Adrenal gland (tissue), 12 donors: ENCODE measurements around the gene WFDC11. TPM values are rescaled to one million over a fixed set of nuclear protein-coding genes. Genes with fewer than 3 reads are reported as not detected.

Source experiments
- DNase-seq, 7 donors: peaks; one replicate each; pipeline ENCODE4 v3.0.0-alpha.2; 2019 to 2020
- H3K27ac ChIP-seq, 5 donors: fragments of 200-600 bp; sonication (generic) in 4 of 5; 1 replicate in 3 of 5; 2 replicates in 2 of 5; pipeline versions ENCODE4 v1.5.1 to v1.8.0; 2016 to 2020; ENCODE audit warnings: mild to moderate bottlenecking in 1 of 5
- H3K27me3 ChIP-seq: fragments of 200-600 bp; 2 replicates; pipeline ENCODE4 v1.8.0; 2021
- H3K36me3 ChIP-seq, 2 donors: fragments of 200-600 bp; replicated peaks in 1 of 2; 1 replicate in 1 of 2; 2 replicates in 1 of 2; pipeline versions ENCODE4 v1.5.1 to v1.8.0; 2018 to 2022
- H3K4me1 ChIP-seq, 2 donors: fragments of 200-600 bp; replicated peaks in 1 of 2; 1 replicate in 1 of 2; 2 replicates in 1 of 2; pipeline versions ENCODE4 v1.5.1 to v1.8.0; 2018 to 2021
- H3K4me3 ChIP-seq, 4 donors: fragments of 200-600 bp; sonication (generic) in 3 of 4; one replicate each; pipeline ENCODE4 v1.5.1; 2016 to 2018
- H3K9me3 ChIP-seq, 3 donors: fragments of 200-600 bp; sonication (generic) in 1 of 3; replicated peaks in 1 of 3; 1 replicate in 2 of 3; 2 replicates in 1 of 3; pipeline versions ENCODE4 v1.5.1 to v1.8.0; 2016 to 2021
- POLR2A ChIP-seq, 2 donors: fragments of 450-650 bp; IDR thresholded peaks; one replicate each; pipeline ENCODE4 v1.6.1; 2017; ENCODE audit warnings: antibody characterized with exemption in 2 of 2, mild to moderate bottlenecking in 2 of 2, moderate library complexity in 1 of 2
- WGBS, 4 donors: extraction: QIAGEN DNeasy Blood & Tissue Kit in 2 of 4; methylation state at CpG; one replicate each; pipeline versions ENCODE4 v1.1.5 to v1.1.7; 2013 to 2017; 5-methylcytosine and 5-hydroxymethylcytosine counted together
- intact Hi-C, 2 donors: fragments of 100-400 bp; cut with DNase I; formaldehyde crosslinking; loops; one replicate each; pipeline versions ENCODE4 v1.14.1 to v1.15.0; 2022 to 2023
- microRNA-seq, 3 donors: library from miRNA; unstranded; fragments of <30 nt; microRNA quantifications; one replicate each; pipeline ENCODE4, GENCODE V29; 2017 to 2020
- polyA plus RNA-seq, 3 donors: library from polyadenylated mRNA; stranded (reverse); fragments of 200-250 nt in 2 of 3; fragments of 350-450 nt in 1 of 3; fragmentation: Illumina TruSeq in 1 of 3; extraction: RNeasy Lipid Tissue Mini Kit (QIAGEN cat#74804) in 1 of 3; gene quantifications; one replicate each; pipeline ENCODE4 v1.2.3, GENCODE V29; 2013 to 2014
- small RNA-seq, 2 donors: library from RNA; depleted of rRNA; stranded (forward); fragments of <200 nt; gene quantifications; one replicate each; pipeline ENCODE3, GENCODE V24; 2016
- total RNA-seq, 9 donors: library from RNA; depleted of rRNA in 4 of 9; stranded (reverse); fragments of >200 nt in 4 of 9; fragments of 120-200 nt in 1 of 9; fragmentation: NEBNext Ultra II Directional in 1 of 9; extraction: Animal tissue kit (Norgen Biotek cat#: 25700) in 1 of 9; gene quantifications; one replicate each; pipeline versions ENCODE4 v1.1.0 to v1.2.4, GENCODE V29; 2013 to 2023
- TF ChIP-seq, protein P1 (sequence below), 6 experiments: fragments of 450-650 bp in 4 of 6; fragments of 200-600 bp in 2 of 6; sonication (generic) in 1 of 6; IDR thresholded peaks; 1 replicate in 5 of 6; 2 replicates in 1 of 6; pipeline versions ENCODE4 v1.5.1 to v1.8.0; 2016 to 2021; ENCODE audit warnings: antibody characterized with exemption in 6 of 6, mild to moderate bottlenecking in 2 of 6, moderate library complexity in 1 of 6
- donor health status: healthy with polysubstance abuse.
- donor health status: Bipolar disorder and iron deficiency.
- donor health status: DM: yes; HTN: yes; CAD: no.
- donor health status: DM: no; HTN: no; CAD: no.
- donor health status: DM: no; HTN: no; CAD: no.
- donor health status: DM: yes; HTN: yes; CAD: no.

WFDC11 gene
- total and polyA plus RNA-seq, 12 donors = not detected

DNA sequence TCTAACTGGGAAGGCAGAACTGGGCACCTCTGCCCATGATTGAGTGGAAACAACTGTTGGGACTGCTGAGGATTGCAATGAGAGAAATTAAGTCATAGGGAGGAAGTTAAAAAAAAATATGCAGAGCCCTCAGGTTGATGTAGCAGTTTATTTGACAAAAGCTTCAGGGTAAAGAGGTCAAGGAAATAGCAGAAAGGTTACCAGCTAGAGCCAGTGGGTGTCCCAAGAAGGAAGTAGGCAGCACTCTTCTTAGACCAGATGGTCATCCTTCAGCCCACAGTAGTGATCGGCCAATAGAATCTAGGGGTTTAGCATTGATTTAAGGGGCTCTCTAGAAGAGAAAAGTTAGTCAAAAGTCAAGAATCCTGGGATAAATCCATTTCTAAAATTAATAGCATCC lies 62.2 kb downstream of the WFDC11 start:
- no peak for TF ChIP-seq POLR2A (IDR thresholded peaks at IDR 0.05)
- TF ChIP-seq, protein P1, sequence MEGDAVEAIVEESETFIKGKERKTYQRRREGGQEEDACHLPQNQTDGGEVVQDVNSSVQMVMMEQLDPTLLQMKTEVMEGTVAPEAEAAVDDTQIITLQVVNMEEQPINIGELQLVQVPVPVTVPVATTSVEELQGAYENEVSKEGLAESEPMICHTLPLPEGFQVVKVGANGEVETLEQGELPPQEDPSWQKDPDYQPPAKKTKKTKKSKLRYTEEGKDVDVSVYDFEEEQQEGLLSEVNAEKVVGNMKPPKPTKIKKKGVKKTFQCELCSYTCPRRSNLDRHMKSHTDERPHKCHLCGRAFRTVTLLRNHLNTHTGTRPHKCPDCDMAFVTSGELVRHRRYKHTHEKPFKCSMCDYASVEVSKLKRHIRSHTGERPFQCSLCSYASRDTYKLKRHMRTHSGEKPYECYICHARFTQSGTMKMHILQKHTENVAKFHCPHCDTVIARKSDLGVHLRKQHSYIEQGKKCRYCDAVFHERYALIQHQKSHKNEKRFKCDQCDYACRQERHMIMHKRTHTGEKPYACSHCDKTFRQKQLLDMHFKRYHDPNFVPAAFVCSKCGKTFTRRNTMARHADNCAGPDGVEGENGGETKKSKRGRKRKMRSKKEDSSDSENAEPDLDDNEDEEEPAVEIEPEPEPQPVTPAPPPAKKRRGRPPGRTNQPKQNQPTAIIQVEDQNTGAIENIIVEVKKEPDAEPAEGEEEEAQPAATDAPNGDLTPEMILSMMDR (IDR thresholded peaks at IDR 0.05) = no peak
- Histone ChIP-seq H3K9me3 (no peaks in the 10 kb centered on the region), H3K4me1 (no peaks in the 10 kb centered on the region), H3K27me3 (no peaks in the 10 kb centered on the region), H3K4me3 (no peak overlapping the region), H3K36me3 (no peaks in the 10 kb centered on the region), H3K27ac (no peak overlapping the region)
- DNase-seq = no peak
- 64 to 84% (median 76%) methylated on average over 1 of the region's 1 CpG for WGBS, 4 donors
- intact Hi-C loops = no loop called here

Small RNA genes lying within 50 kb of the gene (microRNA-seq; reads per million reads assigned to microRNA genes)
- 0 to 1.3 (median 0.28) reads per million in 3 donors for gene MIR3617

Small RNA genes lying within 50 kb of the gene (small RNA-seq; reads per million reads assigned to genes)
- gene MIR3617 = 0 reads per million in 2 donors

Other genes starting within 250 kb of the WFDC11 start
- gene WFDC2, start 200.5 kb downstream of the WFDC11 start, total RNA-seq = under 1 TPM in 2 of 9 donors, not detected in 7; 0.33 to 0.42 TPM
- gene WFDC2, start 200.5 kb downstream of the WFDC11 start, polyA plus RNA-seq = 1 to 10 TPM in 2 of 3 donors, under 1 TPM in 1; 0.37 to 1.9 (median 1.6) TPM
- gene SPINT3, start 154.6 kb downstream of the WFDC11 start, total RNA-seq = not detected
- not detected for gene SPINT3, start 154.6 kb downstream of the WFDC11 start, polyA plus RNA-seq
- gene WFDC6, start 130.8 kb downstream of the WFDC11 start, total RNA-seq = not detected
- gene WFDC6, start 130.8 kb downstream of the WFDC11 start, polyA plus RNA-seq = not detected
- gene EPPIN, start 122.8 kb downstream of the WFDC11 start, total RNA-seq = not detected
- gene EPPIN, start 122.8 kb downstream of the WFDC11 start, polyA plus RNA-seq = not detected
- gene WFDC8, start 91.0 kb downstream of the WFDC11 start, total RNA-seq = not detected
- not detected for gene WFDC8, start 91.0 kb downstream of the WFDC11 start, polyA plus RNA-seq
- gene WFDC10A, start 40.5 kb downstream of the WFDC11 start, total RNA-seq = not detected
- not detected for gene WFDC10A, start 40.5 kb downstream of the WFDC11 start, polyA plus RNA-seq
- gene WFDC9, start 39.0 kb downstream of the WFDC11 start, total RNA-seq = not detected
- gene WFDC9, start 39.0 kb downstream of the WFDC11 start, polyA plus RNA-seq = not detected
- not detected for gene WFDC13, start 31.8 kb upstream of the WFDC11 start, total RNA-seq
- gene WFDC13, start 31.8 kb upstream of the WFDC11 start, polyA plus RNA-seq = not detected
- not detected for gene WFDC10B, start 34.8 kb upstream of the WFDC11 start, total RNA-seq
- gene WFDC10B, start 34.8 kb upstream of the WFDC11 start, polyA plus RNA-seq = not detected
- not detected for gene SPINT4, start 52.1 kb upstream of the WFDC11 start, total RNA-seq
- gene SPINT4, start 52.1 kb upstream of the WFDC11 start, polyA plus RNA-seq = not detected
- 1 to 10 TPM in 2 of 9 donors, under 1 TPM in 1, not detected in 6; 0.22 to 1.9 (median 1.8) TPM for gene WFDC3, start 121.6 kb upstream of the WFDC11 start, total RNA-seq
- 1 to 10 TPM in 2 of 3 donors, not detected in 1; 1.3 to 3.1 TPM for gene WFDC3, start 121.6 kb upstream of the WFDC11 start, polyA plus RNA-seq
- gene DNTTIP1, start 121.7 kb upstream of the WFDC11 start, total RNA-seq = 10 to 100 TPM; 12.1 to 31.4 (median 27.3) TPM
- gene DNTTIP1, start 121.7 kb upstream of the WFDC11 start, polyA plus RNA-seq = 10 to 100 TPM; 34.5 to 49.4 (median 38.4) TPM
- gene UBE2C, start 142.4 kb upstream of the WFDC11 start, total RNA-seq = 10 to 100 TPM in 1 of 9 donors, 1 to 10 TPM in 7, under 1 TPM in 1; 0.79 to 43.3 (median 2.2) TPM
- 1 to 10 TPM; 3.8 to 4.9 (median 4.7) TPM for gene UBE2C, start 142.4 kb upstream of the WFDC11 start, polyA plus RNA-seq
- gene TNNC2, start 157.1 kb upstream of the WFDC11 start, total RNA-seq = 1 to 10 TPM in 7 of 9 donors, not detected in 2; 1.4 to 8.4 (median 2.8) TPM
- 10 to 100 TPM in 1 of 3 donors, 1 to 10 TPM in 2; 4.3 to 16.9 (median 8.2) TPM for gene TNNC2, start 157.1 kb upstream of the WFDC11 start, polyA plus RNA-seq
- gene SNX21, start 163.6 kb upstream of the WFDC11 start, total RNA-seq = 100 to 1,000 TPM in 3 of 9 donors, 10 to 100 TPM in 6; 61.6 to 183 (median 97.5) TPM
- 10 to 100 TPM; 35.1 to 66.3 (median 43.9) TPM for gene SNX21, start 163.6 kb upstream of the WFDC11 start, polyA plus RNA-seq
- 100 to 1,000 TPM in 1 of 9 donors, 10 to 100 TPM in 8; 34.6 to 134 (median 74.5) TPM for gene ACOT8, start 187.2 kb upstream of the WFDC11 start, total RNA-seq
- gene ACOT8, start 187.2 kb upstream of the WFDC11 start, polyA plus RNA-seq = 10 to 100 TPM; 33.7 to 78.8 (median 49.3) TPM
- gene ZSWIM3, start 187.4 kb upstream of the WFDC11 start, total RNA-seq = 10 to 100 TPM in 1 of 9 donors, 1 to 10 TPM in 8; 3.7 to 19.5 (median 6.4) TPM
- gene ZSWIM3, start 187.4 kb upstream of the WFDC11 start, polyA plus RNA-seq = 1 to 10 TPM; 2.9 to 4.2 (median 3.1) TPM
- 10 to 100 TPM; 15.9 to 22.1 (median 18.6) TPM for gene ZSWIM1, start 211.0 kb upstream of the WFDC11 start, total RNA-seq
- gene ZSWIM1, start 211.0 kb upstream of the WFDC11 start, polyA plus RNA-seq = 10 to 100 TPM in 1 of 3 donors, 1 to 10 TPM in 2; 4.2 to 19.2 (median 5.6) TPM
- 10 to 100 TPM in 1 of 9 donors, 1 to 10 TPM in 6, under 1 TPM in 1, not detected in 1; 0.35 to 12.5 (median 4.0) TPM for gene SPATA25, start 217.4 kb upstream of the WFDC11 start, total RNA-seq
- 1 to 10 TPM in 1 of 3 donors, under 1 TPM in 2; 0.29 to 3.5 (median 0.57) TPM for gene SPATA25, start 217.4 kb upstream of the WFDC11 start, polyA plus RNA-seq
- 10 to 100 TPM in 7 of 9 donors, 1 to 10 TPM in 2; 6.0 to 36.4 (median 16.0) TPM for gene NEURL2, start 221.0 kb upstream of the WFDC11 start, total RNA-seq
- 10 to 100 TPM in 1 of 3 donors, 1 to 10 TPM in 2; 1.0 to 19.1 (median 7.2) TPM for gene NEURL2, start 221.0 kb upstream of the WFDC11 start, polyA plus RNA-seq
- gene CTSA, start 221.1 kb upstream of the WFDC11 start, total RNA-seq = 100 to 1,000 TPM; 306 to 776 (median 516) TPM
- 100 to 1,000 TPM; 517 to 854 (median 731) TPM for gene CTSA, start 221.1 kb upstream of the WFDC11 start, polyA plus RNA-seq
- 1,000 to 10,000 TPM in 2 of 9 donors, 100 to 1,000 TPM in 7; 168 to 1,158 (median 460) TPM for gene PLTP, start 241.9 kb upstream of the WFDC11 start, total RNA-seq
- gene PLTP, start 241.9 kb upstream of the WFDC11 start, polyA plus RNA-seq = 100 to 1,000 TPM; 126 to 366 (median 157) TPM